Activated T-helper 17 cell treated with anti-CD3 and anti-CD28 coated beads, Interleukin-2, amount 50 U/mL, for 72 hours (primary cell): ENCODE data around the gene GSE1. TPM values are rescaled to one million over a fixed set of nuclear protein-coding genes. Genes with fewer than 3 reads are reported as not detected.

Experiments
- ATAC-seq: fragments of 150-1000 bp; cut with Tn5 transposase; replicated peaks from 2 replicates; pipeline ENCODE4 v1.10.0; 2021; ENCODE audit warnings: mild to moderate bottlenecking, moderate library complexity
- H3K27ac Mint-ChIP-seq: one replicate; pipeline ENCODE4 v1.8.0; 2022; ENCODE audit warnings: mixed read lengths
- H3K27me3 Mint-ChIP-seq: one replicate; pipeline ENCODE4 v1.8.0; 2022; ENCODE audit warnings: mixed read lengths
- H3K36me3 Mint-ChIP-seq: one replicate; pipeline ENCODE4 v1.8.0; 2022; ENCODE audit warnings: low read depth, mild to moderate bottlenecking, mixed read lengths
- H3K4me1 Mint-ChIP-seq: one replicate; pipeline ENCODE4 v1.8.0; 2022; ENCODE audit warnings: mixed read lengths
- H3K4me3 Mint-ChIP-seq: one replicate; pipeline ENCODE4 v1.8.0; 2022; ENCODE audit warnings: mild to moderate bottlenecking, mixed read lengths
- H3K9me3 Mint-ChIP-seq: one replicate; pipeline ENCODE4 v1.8.0; 2022; ENCODE audit warnings: mixed read lengths
- total RNA-seq, 2 donors: library from RNA; stranded (reverse); gene quantifications; one replicate each; pipeline ENCODE4 v1.2.3, GENCODE V29; 2022

Gene GSE1
- total RNA-seq, 2 donors from 2014 or later = 12.1 to 17.4 TPM

DNA sequence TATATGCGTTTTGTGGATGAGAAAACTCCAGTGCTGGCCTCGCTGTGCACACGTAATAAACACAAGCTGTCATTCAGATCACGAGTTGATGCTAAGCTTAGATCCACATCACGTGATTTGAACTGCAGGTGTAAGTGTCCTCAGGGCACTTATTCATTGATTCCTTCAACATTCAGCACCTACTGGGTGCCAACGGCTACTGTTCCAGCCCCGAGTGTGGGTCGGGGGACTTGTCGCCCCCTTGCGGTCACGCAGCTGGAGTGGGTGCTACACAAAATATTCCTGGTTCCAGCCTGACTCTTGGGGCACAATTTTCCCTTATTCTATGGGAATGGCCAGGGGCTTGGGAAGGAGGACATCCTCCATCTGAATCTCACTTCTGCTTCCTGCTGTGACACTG is 105.6 kb downstream of the GSE1 start:
- no peak for ATAC-seq
- peaks cover 3% of the 10 kb centered on the region for H3K4me1 Mint-ChIP-seq
- no peaks in the 10 kb centered on the region for H3K9me3 Mint-ChIP-seq
- H3K36me3 Mint-ChIP-seq = no peaks in the 10 kb centered on the region
- peaks cover 3% of the 10 kb centered on the region for H3K27me3 Mint-ChIP-seq
- no peak overlapping the region for H3K4me3 Mint-ChIP-seq
- H3K27ac Mint-ChIP-seq = no peak overlapping the region

DNA sequence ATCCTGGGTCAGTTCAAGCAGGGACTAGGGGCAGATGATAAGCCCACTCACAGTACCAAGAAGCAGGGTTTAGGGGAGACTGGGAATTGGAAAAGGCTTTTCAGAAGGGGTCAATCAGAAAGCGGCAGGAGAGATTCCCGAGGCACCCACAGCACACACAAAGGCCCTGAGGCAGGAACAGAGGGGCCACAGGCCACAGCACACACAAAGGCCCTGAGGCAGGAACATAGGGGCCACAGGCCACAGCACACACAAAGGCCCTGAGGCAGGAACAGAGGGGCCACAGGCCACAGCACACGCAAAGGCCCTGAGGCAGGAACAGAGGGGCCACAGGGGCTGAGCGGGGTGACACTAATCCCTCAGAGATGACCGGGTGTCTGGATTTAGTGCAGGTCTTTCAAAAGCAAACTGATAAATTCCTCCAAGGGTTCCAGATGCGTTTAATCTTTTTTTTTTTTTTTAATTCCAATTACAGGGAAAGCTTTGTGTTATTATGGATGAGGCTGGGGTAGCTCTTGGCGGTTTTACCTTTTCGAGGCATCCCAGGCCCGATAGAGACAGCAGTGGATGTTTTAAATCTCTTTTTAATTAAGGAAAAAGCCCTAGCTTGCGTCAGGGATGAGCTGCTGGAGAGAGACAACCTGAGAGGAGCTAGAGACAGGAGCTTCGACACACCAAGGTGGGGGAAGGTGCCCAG is 106.6 kb downstream of the GSE1 start:
- Mint-ChIP-seq H3K27me3 (peaks cover 6% of the 10 kb centered on the region), H3K4me1 (peaks cover 3% of the 10 kb centered on the region), H3K4me3 (no peak overlapping the region), H3K27ac (no peak overlapping the region), H3K9me3 (no peaks in the 10 kb centered on the region), H3K36me3 (no peaks in the 10 kb centered on the region)
- ATAC-seq = no peak

DNA sequence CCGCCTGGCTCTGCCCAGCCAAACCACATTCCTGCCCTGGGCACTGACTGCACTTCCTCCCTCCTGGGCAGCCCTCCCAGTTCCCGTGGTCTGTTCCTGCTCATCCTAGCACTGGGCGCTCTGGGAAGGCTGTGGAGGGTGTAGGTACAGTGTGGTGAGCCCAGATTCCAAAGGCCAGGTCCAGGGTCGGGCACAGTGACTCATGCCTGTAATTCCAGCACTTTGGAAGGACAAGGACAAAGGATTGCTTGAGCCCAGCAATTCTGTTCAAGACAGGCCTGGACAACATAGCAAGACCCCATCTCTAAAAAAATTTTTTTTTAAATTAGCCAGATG is 107.1 kb downstream of the GSE1 start:
- H3K9me3 Mint-ChIP-seq = no peaks in the 10 kb centered on the region
- H3K4me1 Mint-ChIP-seq = peaks cover 3% of the 10 kb centered on the region
- H3K4me3 Mint-ChIP-seq = no peak overlapping the region
- no peak for ATAC-seq
- no peak overlapping the region for H3K27ac Mint-ChIP-seq
- peaks cover 6% of the 10 kb centered on the region for H3K27me3 Mint-ChIP-seq
- no peaks in the 10 kb centered on the region for H3K36me3 Mint-ChIP-seq

- no peak overlapping the region for H3K4me3 Mint-ChIP-seq
- no peaks in the 10 kb centered on the region for H3K36me3 Mint-ChIP-seq
- H3K4me1 Mint-ChIP-seq = peaks cover 3% of the 10 kb centered on the region
- peaks cover 3% of the 10 kb centered on the region for H3K27me3 Mint-ChIP-seq
- H3K27ac Mint-ChIP-seq = no peak overlapping the region
- ATAC-seq = no peak
- no peaks in the 10 kb centered on the region for H3K9me3 Mint-ChIP-seq
Measured at GRCh38 chr16:85722128-85722893, 109.2 kb downstream of the GSE1 start.

GRCh38 chr16:85724126-85724879 is 111.2 kb downstream of the GSE1 start:
- H3K27me3 Mint-ChIP-seq = peaks cover 3% of the 10 kb centered on the region

GRCh38 chr16:85724936-85725335 is 111.8 kb downstream of the GSE1 start:
- Mint-ChIP-seq H3K27ac (no peak overlapping the region), H3K4me3 (no peak overlapping the region)

More at GRCh38 chr16:85724126-85724879, 111.2 kb downstream of the GSE1 start:
- Mint-ChIP-seq H3K27ac (no peak overlapping the region), H3K9me3 (no peaks in the 10 kb centered on the region), H3K4me3 (no peak overlapping the region), H3K4me1 (no peaks in the 10 kb centered on the region), H3K36me3 (no peaks in the 10 kb centered on the region)
- no peak for ATAC-seq

More at GRCh38 chr16:85724936-85725335, 111.8 kb downstream of the GSE1 start:
- Mint-ChIP-seq H3K4me1 (no peaks in the 10 kb centered on the region), H3K9me3 (no peaks in the 10 kb centered on the region), H3K27me3 (peaks cover 3% of the 10 kb centered on the region), H3K36me3 (no peaks in the 10 kb centered on the region)
- ATAC-seq = no peak

Other genes starting within 250 kb of the GSE1 start
- gene GINS2, start 75.6 kb downstream of the GSE1 start, total RNA-seq = 10 to 100 TPM; 39.1 to 64.2 TPM
- under 1 TPM in 1 of 2 donors, not detected in 1; 0.35 TPM for gene C16orf74, start 137.8 kb downstream of the GSE1 start, total RNA-seq
- gene EMC8, start 186.2 kb downstream of the GSE1 start, total RNA-seq = 10 to 100 TPM; 17.4 to 42.7 TPM
- 100 to 1,000 TPM; 415 to 467 TPM for gene COX4I1, start 186.4 kb downstream of the GSE1 start, total RNA-seq